Measurements from ENCODE around the gene ACSL6.

Gene ACSL6

GRCh38 chr5:132011622-132012343 is at the start of gene ACSL6:
Gene ACSL6, minus strand, starts transcription at chr5:132011658. Its CDS starts 105 bp downstream, at chr5:132011553.
- no peak for DNase-seq

- DNase-seq, result no peak
These were observed 49.2 kb upstream of the ACSL6 start, which contains the start of gene IL3 for GRCh38 chr5:132060501-132061161. Gene IL3, plus strand, starts transcription at chr5:132060655. Its CDS starts 52 bp downstream, at chr5:132060707.

GRCh38 chr5:132059696-132060500 is 48.4 kb upstream of the ACSL6 start:
- no peak for DNase-seq

GRCh38 chr5:132059043-132059695 is 47.7 kb upstream of the ACSL6 start:
- no peak for DNase-seq

GRCh38 chr5:132058646-132059042 is 47.2 kb upstream of the ACSL6 start:
- no peak for DNase-seq

- no peak for DNase-seq
These were observed 46.2 kb upstream of the ACSL6 start for GRCh38 chr5:132057498-132058255.

- no peak for DNase-seq
These were observed 45.4 kb upstream of the ACSL6 start for GRCh38 chr5:132056610-132057497.

- no peak for DNase-seq
These were observed 44.6 kb upstream of the ACSL6 start for GRCh38 chr5:132055808-132056609.

GRCh38 chr5:132055441-132055807 is 44.0 kb upstream of the ACSL6 start:
- DNase-seq, result no peak

- DNase-seq, result no peak
These were observed 43.4 kb upstream of the ACSL6 start for GRCh38 chr5:132054697-132055440.

GRCh38 chr5:132054031-132054696 is 42.7 kb upstream of the ACSL6 start:
- no peak for DNase-seq

- DNase-seq, result no peak
These were observed 42.0 kb upstream of the ACSL6 start for GRCh38 chr5:132053483-132053882.

GRCh38 chr5:132052520-132052919 is 41.1 kb upstream of the ACSL6 start:
- DNase-seq, result no peak

GRCh38 chr5:132050661-132051552 is 39.4 kb upstream of the ACSL6 start:
- DNase-seq, result no peak

GRCh38 chr5:132050136-132050535 is 38.7 kb upstream of the ACSL6 start:
- DNase-seq, result no peak

- no peak for DNase-seq
These were observed 38.1 kb upstream of the ACSL6 start for GRCh38 chr5:132049559-132049958.

- DNase-seq, result no peak
These were observed 37.6 kb upstream of the ACSL6 start for GRCh38 chr5:132049093-132049492.

- no peak for DNase-seq
These were observed 35.4 kb upstream of the ACSL6 start for GRCh38 chr5:132046880-132047299.

Measured in NCI-H1694 treated with DMSO at 0.1 percent for 48 hours (cell line).